Measurements from ENCODE around the gene SEC14L1.

Gene SEC14L1

DNA sequence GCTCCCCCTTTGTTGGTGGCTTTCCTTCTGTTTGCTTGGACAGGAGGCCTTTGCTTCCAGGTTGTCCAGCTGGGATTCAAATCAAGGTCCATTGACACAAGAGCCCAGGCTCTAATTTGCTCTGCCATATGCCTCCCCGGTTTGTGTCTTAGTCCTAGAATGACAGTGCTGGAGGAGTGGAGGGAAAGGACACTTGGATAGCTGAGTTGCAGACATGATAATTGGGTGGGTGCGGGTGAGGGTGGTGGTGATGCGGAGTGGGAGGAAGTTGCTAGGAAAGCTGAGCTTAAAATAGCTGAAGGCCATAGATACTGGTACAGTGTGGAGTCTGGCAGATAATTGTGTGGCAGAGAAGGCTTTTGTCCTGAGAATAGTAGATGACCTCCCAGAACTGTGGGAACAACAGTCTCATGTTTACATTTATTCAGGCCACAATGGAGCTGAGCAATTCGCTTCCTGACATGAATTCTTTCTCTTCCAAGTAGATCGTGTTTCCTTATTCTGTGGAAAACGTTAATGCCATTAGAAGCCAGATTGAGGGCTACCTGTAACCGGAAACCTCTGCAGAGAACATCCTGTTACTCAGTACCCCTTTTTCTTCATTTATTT is 23.8 kb downstream of the SEC14L1 start:
- no peak for DNase-seq

DNA sequence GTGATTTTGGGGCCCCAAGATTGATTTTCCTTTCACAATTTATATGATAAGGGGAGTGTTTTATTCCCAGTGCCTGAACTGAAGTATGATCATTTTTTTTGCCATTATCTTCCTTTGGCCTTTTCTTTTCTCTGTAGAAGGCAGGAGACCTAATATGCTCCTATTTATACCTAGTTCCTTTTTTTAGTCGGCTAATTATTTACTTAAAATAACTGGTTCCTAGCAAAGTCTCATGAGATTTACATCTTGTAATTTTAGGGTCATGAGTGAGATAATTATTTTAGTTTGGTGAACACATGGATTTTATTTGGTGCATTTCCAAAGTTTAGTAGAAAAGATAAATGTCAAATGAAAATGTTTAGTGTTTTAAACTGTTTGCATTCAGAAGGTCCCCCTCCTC is 24.8 kb downstream of the SEC14L1 start:
- DNase-seq, result no peak

DNA sequence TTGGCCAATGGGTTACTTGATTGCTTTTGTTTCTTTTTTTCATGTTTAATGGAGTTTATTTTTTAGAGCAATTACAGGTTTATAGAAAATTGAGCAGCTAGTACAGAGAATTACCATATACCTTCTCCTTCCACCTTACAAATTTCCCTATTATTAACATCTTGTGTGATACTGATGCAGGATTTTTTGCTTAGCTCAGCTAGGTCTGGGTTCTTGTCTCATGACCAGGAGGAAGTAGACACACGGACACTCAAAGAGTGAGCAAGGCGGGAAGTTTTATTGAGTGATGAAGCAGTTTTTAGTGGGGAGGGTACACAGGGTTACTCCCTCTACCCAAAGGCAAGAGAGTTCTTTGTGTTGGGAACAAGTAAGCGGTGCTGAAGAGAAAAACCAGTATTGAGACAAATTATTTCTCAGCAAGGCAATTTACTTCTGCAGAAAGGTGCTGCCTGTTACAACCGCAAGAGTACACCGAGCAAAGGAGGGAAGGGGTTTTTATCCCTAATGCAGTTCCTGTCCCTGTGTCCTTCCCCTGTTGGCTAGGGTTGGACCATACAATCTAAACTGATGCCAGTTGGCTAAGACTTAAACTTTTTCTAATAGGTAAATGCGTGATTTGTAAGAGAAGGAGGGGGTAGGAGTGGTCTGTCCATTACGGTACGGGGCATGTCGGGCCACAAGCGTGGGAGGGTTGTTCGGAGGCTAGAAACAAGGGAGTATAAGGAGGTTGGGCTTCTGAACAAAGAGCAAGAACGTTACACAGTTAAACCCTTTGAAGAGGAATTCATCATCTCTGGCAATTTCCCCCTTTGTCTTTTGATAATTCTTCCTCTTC is 26.9 kb downstream of the SEC14L1 start:
- no peak for DNase-seq

DNA sequence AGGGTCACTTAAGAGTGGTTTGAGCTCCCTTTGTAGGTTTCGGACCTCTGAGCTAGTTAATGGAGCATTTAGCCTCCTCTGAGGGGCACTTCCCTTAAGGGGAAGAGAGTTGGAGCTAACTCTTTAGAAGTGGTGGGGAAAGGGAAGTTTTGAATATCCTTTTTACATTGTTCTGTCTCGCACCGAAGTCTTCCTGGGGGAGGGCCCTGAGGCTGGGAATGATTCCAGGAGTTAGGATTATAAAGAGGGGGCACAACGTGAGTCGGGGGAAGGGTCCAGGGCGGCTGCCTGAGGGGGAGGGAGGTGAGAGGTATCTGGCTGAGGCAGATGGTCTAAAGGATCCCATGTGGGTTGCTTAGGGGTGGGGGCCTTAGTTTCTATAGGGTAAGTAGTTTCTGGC is 32.3 kb downstream of the SEC14L1 start:
- no peak for DNase-seq

DNA sequence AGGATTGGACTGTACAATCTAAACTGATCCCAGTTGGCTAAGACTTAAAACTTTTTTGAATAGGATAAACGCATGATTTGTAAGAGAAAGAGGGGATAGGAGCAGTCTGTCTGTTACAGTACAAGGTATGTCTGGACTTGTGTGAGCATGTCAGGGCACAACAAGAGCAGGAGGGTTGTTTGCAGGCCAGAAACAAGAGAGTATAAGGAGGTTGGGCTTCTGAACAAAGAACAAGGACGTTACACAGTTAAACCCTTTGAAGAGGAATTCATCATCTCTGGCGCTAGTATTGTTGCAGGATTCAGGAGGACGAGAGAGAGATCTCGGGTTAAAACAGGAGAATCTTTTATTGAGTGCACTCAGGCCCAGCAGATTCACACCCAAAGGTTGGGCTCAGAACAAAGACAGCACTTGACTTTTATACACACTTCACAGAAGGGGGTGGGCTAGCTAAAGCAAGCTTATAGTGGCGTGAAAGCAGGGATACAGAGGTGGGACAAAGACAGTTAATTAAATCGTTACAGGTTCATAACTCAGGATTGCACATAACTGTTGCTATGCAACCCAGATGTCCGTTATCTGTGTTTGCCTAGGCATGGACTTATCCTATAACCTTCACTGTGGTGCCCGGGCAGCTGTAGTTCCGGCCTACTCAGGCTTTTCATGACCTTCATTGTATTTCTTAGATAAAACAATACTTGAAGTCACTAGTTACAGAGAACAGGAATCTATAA is 34.3 kb downstream of the SEC14L1 start:
- no peak for DNase-seq

DNA sequence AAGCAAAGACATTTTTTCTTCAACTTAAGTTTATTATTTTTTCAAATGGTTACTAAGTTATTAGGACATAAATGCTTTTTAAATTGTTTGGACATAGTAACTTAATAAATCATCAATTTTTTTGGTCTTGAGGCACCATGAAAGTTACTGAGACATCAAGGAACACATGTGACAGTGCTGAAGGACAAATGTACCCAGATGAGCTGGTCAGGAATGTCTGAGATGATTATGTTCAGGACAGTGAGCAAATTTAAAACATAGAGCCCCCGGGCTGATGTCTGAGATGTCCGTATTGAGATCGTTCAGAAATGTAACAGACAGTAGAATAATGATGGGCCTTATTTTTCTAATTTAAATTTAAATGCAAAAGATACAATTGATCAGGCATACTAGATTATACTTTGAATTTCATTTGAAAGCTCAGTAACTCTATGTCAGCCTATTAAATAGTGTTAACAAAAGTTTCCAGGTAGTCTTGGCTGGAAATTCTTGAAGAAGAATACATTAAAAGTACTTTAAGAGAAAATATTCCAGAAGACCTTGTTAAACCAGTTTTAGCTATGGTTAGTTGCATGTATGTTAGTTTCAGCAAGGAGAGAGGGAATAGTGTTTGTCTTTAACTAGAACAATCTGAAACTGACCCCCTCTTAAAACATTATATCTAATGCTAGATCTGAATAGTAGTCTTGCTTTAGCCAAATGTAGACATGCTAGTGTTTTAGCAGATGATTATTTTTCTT is 36.4 kb downstream of the SEC14L1 start:
- DNase-seq, result no peak

DNA sequence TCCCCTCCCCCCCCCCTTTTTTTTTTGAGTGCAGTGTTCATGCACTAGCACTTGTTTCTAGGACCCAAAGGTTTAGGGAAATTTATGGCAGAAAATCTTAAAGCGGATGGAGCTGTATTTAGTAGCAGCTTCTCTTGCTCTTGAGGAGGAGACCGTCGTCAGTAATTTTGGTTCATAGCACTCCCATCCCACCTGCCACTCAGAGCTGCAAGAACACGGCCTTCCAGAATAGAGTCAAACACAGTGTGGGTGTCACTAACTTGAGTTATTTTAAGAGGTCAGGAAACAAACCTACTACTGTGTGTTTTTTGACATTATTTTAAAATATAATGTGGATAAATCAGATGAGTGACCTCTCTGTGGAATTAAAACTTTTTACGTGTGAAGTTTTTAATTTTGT is 37.3 kb downstream of the SEC14L1 start:
- DNase-seq, result no peak

DNA sequence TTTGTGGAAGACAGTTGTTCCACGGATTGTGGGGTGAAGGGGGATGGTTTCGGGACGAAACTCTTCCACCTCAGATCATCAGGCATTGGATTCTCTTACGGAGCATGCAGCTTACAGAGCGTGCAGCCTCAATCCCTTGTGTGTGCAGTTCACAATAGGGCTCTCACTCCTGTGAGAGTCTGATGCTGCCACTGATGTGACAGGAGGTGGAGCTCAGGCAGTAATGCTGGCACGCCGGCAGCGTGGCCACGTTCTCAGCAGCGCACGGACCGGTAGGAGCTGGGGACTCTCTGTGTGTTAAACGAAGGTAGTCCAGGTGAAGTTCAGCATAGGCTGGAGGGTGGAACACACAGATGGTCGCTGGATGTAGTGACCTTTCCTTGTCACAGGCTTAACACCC is 37.8 kb downstream of the SEC14L1 start:
- no peak for DNase-seq

DNA sequence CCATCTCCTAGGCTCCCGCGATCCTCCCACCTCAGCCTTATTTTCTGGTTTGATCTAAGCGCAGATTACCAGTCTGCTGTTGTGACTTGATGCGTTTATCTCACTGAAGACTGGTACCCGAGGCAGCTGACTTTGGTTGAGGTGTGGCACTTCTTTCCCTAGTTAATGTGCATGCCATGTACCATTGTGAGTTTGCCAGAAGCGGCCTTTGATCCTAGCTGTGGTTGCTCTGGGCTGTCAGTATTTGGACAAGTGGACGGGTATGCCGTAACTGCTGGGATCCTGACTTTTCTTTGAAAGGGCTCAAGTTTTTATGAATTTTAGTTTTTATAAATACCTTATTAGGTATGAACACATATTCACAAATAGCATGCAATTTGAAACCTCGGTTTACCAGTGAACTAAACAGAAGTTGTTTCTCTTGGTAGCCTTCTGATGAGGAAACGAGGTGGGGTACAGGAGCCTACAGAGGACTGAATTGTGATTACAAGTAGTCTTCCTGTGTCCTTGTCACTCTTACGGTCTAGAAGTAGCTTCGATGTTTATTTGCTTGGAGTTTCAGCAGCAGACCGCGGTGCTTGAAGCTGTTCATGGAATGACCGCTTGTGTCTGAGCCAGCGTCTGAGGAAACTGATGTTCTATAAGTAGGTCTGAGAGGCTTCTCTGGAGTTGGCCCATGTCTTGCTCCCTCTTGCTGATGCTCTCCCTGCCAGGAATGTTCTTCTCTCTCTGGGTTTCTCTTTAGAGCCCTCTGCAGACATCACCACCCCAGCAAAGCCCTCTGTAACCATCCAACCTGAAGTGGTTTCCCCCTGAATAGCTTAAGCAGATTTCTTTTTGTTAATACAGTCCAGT is 40.0 kb downstream of the SEC14L1 start:
- no peak for DNase-seq

DNA sequence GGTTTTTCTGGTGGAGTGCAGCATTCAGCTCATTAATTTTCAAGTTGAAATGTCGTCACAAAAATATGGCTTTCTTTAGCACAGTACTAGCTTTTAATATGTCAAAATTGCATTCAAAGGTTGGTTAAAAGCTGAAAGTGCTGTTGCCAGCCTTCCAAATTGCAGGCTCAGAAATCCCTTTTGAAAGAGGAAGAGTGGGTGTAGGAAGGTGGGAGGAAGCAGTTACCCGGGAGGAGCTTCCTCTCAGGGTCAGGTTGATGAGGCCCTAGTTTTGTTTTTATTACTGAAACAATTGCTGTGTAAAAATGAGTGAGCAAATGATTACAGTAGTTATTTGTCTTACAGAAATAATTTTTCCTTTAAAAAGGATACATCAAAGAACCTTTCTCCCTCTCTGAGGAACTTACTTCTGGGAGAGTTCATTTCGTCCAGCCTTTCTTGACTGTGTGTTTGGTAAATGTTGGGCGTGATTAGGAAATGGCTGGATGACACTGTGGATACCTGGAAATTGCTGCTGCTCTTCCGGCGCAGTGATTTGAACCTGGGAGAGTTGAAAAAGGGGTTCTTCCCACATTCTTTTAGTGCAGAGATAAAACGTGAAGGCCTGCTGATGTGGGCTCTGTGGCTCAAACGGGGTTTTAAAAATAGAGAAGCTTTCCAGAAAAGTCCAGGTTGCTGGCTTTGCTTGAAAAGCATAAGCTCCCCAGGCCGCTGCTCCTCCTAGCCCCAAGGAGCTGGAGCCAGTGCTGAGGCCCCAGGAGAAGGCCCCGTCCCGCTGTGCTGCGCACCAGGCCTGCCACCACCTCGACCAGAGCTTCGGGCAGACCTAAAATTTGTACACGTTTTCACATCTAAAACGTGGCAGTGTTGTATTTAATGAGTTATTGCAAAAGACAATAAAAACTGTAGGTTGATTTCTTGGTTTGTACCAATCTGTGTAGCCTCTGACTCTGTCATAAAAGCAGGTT is 41.7 kb downstream of the SEC14L1 start:
- peak; percentile 16 for DNase-seq

DNA sequence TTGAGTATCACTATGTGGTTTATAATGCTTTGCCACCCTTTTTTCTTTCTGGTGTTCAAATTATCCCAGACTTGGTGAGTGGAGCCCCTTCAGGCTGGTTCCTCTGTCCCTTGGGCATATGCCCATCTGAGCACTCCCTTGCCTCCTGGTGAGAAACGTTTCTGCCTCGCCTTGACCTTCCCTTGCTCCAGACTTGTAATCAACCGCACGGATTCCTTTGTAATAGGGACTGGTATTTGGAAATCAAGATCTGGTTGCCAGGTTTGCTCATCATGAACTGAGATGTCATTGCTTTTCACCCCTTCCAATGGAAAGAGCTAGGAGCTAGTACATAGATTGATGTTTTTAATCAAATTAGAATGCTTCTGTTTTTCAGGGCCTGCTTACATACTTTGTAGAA is 43.7 kb downstream of the SEC14L1 start:
- no peak for DNase-seq

DNA sequence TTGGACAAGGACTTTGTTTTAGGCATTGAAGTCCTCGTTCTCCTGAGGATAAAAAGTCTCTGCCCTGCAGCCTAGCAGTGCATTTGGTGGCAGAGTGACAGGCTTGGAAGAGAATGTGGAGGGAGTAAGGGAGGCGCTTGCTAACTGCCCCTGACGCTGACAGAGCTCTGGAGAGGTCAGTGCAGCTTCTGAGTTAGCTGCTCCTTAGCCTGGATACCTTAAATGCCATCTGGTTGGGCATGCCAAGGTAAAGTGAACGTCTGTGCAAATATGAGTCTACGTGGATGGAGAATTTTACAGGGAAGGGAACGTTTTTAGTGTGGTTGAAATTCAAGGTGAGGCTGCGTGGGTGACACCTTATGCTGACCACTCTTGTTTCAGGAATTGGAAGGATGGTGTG is 44.4 kb downstream of the SEC14L1 start:
- DNase-seq, result no peak

DNA sequence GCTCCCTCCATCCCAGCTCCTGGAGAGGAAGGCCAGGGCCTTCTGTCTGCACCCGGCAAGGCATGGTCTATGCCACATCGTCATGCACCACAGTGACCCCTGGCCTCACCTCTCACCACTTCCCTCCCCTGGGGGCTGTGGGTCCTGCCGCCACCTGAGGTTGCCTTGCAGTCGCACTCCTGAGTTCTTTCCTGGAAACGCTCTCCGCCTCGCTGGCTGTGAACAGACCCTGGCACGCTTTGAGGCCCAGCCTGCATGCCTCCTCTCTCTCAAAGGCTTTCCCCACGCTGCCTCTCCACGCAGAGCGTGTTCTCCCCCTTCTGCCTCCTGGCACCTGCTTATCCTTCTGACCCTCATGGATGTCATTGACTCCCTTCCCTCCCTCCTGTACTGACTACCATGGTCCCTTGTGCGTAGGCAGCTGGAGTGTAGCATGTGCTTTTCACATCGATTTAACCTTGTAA is 45.4 kb downstream of the SEC14L1 start:
- DNase-seq, result no peak

DNA sequence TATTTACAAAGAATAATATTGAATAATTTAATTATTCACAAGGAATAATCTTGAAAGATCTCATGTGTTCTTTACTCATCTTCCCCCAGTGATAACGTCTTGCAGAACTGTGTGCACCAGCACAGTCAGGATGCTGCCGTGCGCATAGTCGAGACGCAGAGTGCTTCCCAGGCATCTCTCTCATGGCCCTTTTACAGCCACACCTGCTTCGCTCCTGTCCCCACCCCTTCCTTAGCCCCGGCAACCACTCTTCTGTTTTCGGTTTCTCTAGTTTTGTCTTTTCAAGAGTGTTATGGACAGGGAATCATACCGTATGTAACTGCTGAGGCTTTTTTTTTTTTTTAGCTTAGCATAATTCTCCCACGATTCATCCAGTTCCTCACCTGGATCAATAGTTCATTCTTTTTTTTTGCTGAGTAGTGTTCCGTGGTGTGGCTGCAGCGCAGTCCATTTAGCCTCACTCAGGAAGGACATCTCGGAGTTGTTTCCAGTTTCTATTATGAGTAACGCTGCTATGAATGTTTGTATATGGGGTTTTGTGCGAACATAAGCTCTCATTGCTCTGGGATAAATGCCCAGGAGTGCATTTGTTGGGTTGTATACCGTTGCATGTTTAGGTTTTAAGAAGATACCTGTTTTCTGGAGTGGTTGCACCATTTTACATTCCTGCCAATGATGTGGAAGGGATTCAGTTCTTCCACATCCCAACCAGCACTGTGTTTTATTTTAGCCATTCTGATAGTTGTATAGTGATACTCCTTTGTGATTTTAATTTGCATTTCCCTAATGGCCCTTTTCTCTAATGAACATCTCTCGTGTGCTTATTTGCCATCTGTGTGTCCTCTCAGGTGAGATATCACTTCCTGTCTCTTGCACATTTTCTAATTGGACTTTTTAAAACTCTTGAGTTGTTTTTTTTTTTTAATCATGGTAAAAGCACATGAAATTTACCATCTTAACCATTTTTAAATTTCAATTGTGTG is 47.6 kb downstream of the SEC14L1 start:
- no peak for DNase-seq

DNA sequence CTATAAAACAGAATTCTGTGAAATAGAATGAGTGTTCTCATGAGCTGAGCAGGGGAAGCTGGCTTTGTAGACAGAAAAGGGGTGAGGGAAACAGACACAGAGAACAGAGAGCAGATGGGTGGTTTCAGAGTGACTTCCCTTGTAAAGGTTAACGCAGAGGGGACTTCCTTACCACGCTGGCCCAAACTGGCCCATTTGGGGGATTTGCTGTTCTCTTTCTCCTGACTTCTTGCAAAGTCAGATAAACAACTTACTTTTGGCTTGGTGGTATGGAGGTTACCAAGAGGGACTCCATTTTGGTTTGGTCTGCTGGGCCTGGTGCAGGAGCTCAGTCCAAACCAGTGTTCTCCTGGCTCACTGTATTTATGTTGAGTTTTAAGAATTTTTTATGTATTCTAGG is 48.4 kb downstream of the SEC14L1 start:
- DNase-seq, result no peak

DNA sequence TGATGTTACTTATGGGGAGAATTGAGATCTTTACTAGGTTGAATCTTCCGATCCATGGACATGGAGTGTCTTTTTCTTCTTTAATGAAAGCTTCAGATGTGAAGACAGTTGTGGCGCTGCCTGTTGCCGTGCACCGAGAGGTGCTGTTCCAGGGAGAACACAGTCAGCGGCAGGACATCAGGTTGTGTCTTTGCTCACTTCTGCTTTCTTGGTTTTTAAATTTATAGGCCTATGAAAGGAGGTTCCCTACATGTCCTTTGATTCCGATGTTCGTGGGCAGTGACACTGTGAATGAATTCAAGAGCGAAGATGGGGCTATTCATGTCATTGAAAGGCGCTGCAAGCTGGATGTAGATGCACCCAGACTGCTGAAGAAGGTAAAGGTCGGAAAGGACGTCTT is 49.8 kb downstream of the SEC14L1 start:
- no peak for DNase-seq

DNA sequence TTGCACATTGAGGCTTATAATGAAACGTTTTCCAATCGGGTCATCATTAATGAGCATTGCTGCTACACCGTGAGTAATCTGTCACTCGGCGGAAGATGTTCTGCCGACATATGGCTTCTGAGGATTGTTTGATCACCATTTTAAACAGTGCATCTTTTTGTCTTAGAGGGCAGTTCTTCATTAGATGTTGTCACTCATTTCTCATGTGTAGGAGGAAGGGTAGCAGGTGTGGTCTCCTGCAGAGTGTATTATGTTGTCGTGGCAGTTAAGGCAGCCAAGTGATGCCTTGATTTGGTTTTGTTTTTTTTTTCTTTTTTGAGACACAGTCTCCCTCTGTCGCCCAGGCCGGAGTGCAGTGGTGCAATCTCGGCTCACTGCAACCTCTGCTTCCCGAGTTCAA is 50.5 kb downstream of the SEC14L1 start:
- DNase-seq, result no peak

DNA sequence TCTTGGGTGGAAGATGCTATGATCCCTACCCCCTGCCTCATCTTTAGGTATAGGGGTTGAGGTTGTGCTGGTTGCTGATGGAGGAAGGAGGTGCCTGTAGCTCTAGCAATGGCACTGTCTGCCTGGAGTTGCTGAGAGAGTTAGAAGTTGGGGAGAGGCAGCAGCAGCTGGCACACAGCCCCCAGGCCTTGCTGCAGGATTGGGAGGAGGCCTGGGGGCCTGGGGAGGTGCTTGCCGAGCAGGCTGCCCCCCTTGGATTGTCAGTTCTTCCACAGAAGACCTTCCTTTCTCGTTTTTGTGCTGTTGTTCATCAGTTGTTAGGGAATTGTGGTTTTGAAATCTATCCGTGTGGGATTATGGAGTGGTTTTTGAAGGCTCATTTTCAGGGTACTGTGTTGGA is 52.9 kb downstream of the SEC14L1 start:
- DNase-seq, result no peak

DNA sequence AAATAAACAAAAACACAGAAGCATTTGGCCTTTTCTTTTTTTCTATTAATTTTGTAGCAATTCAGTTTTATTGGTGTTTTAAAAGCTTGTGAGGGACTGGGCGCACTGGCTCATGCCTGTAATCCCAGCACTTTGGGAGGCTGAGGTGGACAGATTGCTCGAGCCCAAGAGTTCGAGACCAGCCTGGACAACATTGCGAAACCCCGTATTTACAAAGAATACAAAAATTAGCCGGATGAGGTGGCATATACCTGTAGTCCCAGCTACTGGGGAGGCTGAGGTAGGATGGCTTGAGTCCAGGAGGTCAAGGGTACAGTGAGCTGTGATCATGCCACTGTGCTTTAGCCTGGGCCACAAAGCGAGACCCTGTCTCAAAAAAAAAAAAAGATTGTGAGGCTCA is 53.4 kb downstream of the SEC14L1 start:
- no peak for DNase-seq

DNA sequence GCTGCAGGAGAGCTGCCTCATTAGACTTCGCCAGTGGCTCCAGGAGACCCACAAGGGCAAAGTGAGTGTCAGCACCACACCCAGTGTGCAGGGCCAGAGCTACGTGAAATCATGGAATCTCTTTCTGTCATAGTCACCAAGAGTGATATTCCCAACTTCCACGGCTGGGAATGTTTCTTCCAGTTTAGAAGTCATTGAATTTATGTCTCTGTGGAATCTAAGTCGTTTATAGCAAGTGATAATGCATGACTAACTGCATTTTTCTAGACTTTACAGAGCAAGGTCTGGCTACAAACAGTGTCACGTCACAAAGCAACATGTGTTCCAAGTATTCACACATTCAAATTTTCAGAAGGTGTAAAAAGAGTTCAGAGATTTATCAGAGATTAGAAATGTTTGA is 55.5 kb downstream of the SEC14L1 start:
- DNase-seq, result no peak

Measured in GF-D8 (cell line).